Stimulated activated naive CD8-positive, alpha-beta T cell treated with anti-CD3 and anti-CD28 coated beads, Interleukin-15, amount 100 ng/mL, for 72 hours (primary cell): ENCODE measurements around the gene HSPA5.

ENCODE experiments used
- ATAC-seq: fragments of 150-1000 bp; cut with Tn5 transposase; 2 replicates; pipeline ENCODE4 v1.10.0; 2021; ENCODE audit warnings: mild to moderate bottlenecking, moderate library complexity
- DNase-seq, 2 donors: peaks; one replicate each; pipeline ENCODE4 v3.0.0; 2021 to 2022
- H3K27ac Mint-ChIP-seq, 2 donors: one replicate each; pipeline ENCODE4 v1.8.0; 2022; ENCODE audit warnings: mild to moderate bottlenecking in 2 of 2, mixed read lengths in 2 of 2, moderate library complexity in 2 of 2
- H3K27me3 Mint-ChIP-seq: one replicate; pipeline ENCODE4 v1.8.0; 2022; ENCODE audit warnings: mixed read lengths
- H3K4me1 Mint-ChIP-seq: one replicate; pipeline ENCODE4 v1.8.0; 2022; ENCODE audit warnings: mild to moderate bottlenecking, mixed read lengths
- H3K4me3 Mint-ChIP-seq, 2 donors: one replicate each; pipeline ENCODE4 v1.8.0; 2022; ENCODE audit warnings: mild to moderate bottlenecking in 2 of 2, mixed read lengths in 2 of 2, moderate library complexity in 1 of 2
- H3K9me3 Mint-ChIP-seq, 2 donors: one replicate each; pipeline ENCODE4 v1.8.0; 2022; ENCODE audit warnings: mixed read lengths in 2 of 2

HSPA5 gene

DNA sequence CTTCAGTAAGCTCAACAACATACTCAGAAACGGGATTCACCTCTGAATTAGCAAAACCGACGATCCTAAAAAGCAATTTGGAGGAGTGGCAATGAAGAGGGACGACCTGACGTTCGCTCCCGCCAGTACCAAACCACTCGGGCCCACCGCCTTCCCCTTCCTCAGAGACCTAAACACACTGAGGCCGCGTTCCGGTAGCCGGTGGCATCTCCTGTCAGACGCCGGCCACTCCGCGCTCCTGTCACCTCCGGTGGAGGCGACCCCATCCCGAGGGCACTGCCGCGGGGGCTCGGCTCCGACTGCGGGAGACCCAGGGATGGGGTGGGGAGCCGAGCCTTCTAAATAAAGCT, 52.2 kb downstream of the HSPA5 start:
- peak; percentile 11 for ATAC-seq
- Mint-ChIP-seq H3K27ac (peak overlapping the region; percentile 88 to 97), H3K27me3 (no peaks in the 10 kb centered on the region), H3K9me3 (no peaks in the 10 kb centered on the region), H3K4me1 (peaks cover 64% of the 10 kb centered on the region), H3K4me3 (peak overlapping the region; percentile 87 to 95)
- peak; percentile 35 to 39 for DNase-seq
